GM12873 (cell line): Measurements from ENCODE around the gene FAM20A.

Experiments used
- CTCF ChIP-seq: IDR thresholded peaks from 2 replicates; pipeline ENCODE4 v1.5.1; 2012; ENCODE audit warnings: low read depth, mild to moderate bottlenecking, moderate library complexity, low read length, control low read depth; ENCODE audit not compliant: insufficient read depth; ENCODE audit errors: missing control alignments

Gene FAM20A

GRCh38 chr17:68489919-68490318, 111.2 kb downstream of the FAM20A start:
- no peak for TF ChIP-seq CTCF
